Sigmoid colon (tissue), 7 donors: ENCODE data around the gene CCDC195. TPM values are rescaled to one million over a fixed set of nuclear protein-coding genes. Genes with fewer than 3 reads are reported as not detected.

ENCODE experiments used
- DNase-seq: peaks from one replicate; pipeline ENCODE4 v3.0.0-alpha.2; 2019
- H3K27ac ChIP-seq, 4 donors: fragments of 200-600 bp; sonication (generic); one replicate each; pipeline ENCODE4 v1.5.1; 2016 to 2019; ENCODE audit warnings: mild to moderate bottlenecking in 1 of 4
- H3K27me3 ChIP-seq, 3 donors: fragments of 200-600 bp; sonication (generic); one replicate each; pipeline ENCODE4 v1.5.1; 2019; ENCODE audit warnings: mild to moderate bottlenecking in 1 of 3
- H3K36me3 ChIP-seq, 4 donors: fragments of 200-600 bp; sonication (generic); one replicate each; pipeline ENCODE4 v1.5.1; 2016 to 2019
- H3K4me1 ChIP-seq, 4 donors: fragments of 200-600 bp; sonication (generic); one replicate each; pipeline ENCODE4 v1.5.1; 2017 to 2019
- H3K4me3 ChIP-seq, 4 donors: fragments of 200-600 bp; sonication (generic); one replicate each; pipeline ENCODE4 v1.5.1; 2017 to 2019; ENCODE audit warnings: mild to moderate bottlenecking in 2 of 4, moderate library complexity in 1 of 4
- H3K9me3 ChIP-seq, 4 donors: fragments of 200-600 bp in 3 of 4; sonication (generic) in 3 of 4; one replicate each; pipeline versions ENCODE4 v1.5.1 to v1.6.1; 2013 to 2019
- CTCF ChIP-seq, 4 experiments: fragments of 450-650 bp in 3 of 4; fragments of 200-600 bp in 1 of 4; IDR thresholded peaks; one replicate each; pipeline ENCODE4 v1.5.1; 2016 to 2019; ENCODE audit warnings: antibody characterized with exemption in 4 of 4, mild to moderate bottlenecking in 3 of 4, moderate library complexity in 2 of 4
- EP300 ChIP-seq, 4 donors: sonication (generic); formaldehyde crosslinking; IDR thresholded peaks; one replicate each; pipeline ENCODE4 v1.6.1; 2017; ENCODE audit warnings: antibody characterized with exemption in 4 of 4
- POLR2A ChIP-seq, 2 donors: fragments of 450-650 bp; IDR thresholded peaks; one replicate each; pipeline ENCODE4 v1.6.1; 2016; ENCODE audit warnings: antibody characterized with exemption in 2 of 2, mild to moderate bottlenecking in 2 of 2, moderate library complexity in 2 of 2
- POLR2AphosphoS5 ChIP-seq, 4 donors: sonication (generic); formaldehyde crosslinking; IDR thresholded peaks; one replicate each; pipeline ENCODE4 v1.6.1; 2017; ENCODE audit warnings: antibody characterized with exemption in 4 of 4
- WGBS, 2 donors: extraction: QIAGEN DNeasy Blood & Tissue Kit; methylation state at CpG; one replicate each; pipeline ENCODE4 v1.1.7; 2013; 5-methylcytosine and 5-hydroxymethylcytosine counted together
- intact Hi-C: fragments of 100-400 bp; cut with DNase I; formaldehyde crosslinking; loops from one replicate; pipeline ENCODE4 v1.15.1; 2023
- polyA plus RNA-seq, 3 donors: library from polyadenylated mRNA; stranded (reverse); fragments of 200-250 nt; gene quantifications; one replicate each; pipeline ENCODE4 v1.2.3, GENCODE V29; 2013
- total RNA-seq, 4 donors: library from RNA; depleted of rRNA; stranded (reverse); fragments of >200 nt; gene quantifications; one replicate each; pipeline ENCODE4 v1.1.0, GENCODE V29; 2016
- donor health status: healthy with polysubstance abuse.
- donor health status: Bipolar disorder and iron deficiency.
- donor health status: healthy.

Gene CCDC195
- total and polyA plus RNA-seq, 7 donors, result not detected

GRCh38 chr2:224671731-224672130 is 44.4 kb downstream of the CCDC195 start:
- DNase-seq, result no peak
- intact Hi-C loops, result no loop called here
- no peaks in the 10 kb centered on the region for H3K36me3 ChIP-seq
- no peak overlapping the region for H3K4me3 ChIP-seq
- WGBS, 2 donors, result 77 to 87% methylated on average over 1 of the region's 1 CpG
- no peak overlapping the region for H3K27ac ChIP-seq
- no peak for TF ChIP-seq POLR2A (IDR thresholded peaks at IDR 0.05)
- TF ChIP-seq CTCF (IDR thresholded peaks at IDR 0.05), result no peak
- TF ChIP-seq POLR2AphosphoS5 (IDR thresholded peaks at IDR 0.05), result no peak
- no peak for TF ChIP-seq EP300 (IDR thresholded peaks at IDR 0.05)
- no peaks in the 10 kb centered on the region for H3K4me1 ChIP-seq
- no peaks in the 10 kb centered on the region for H3K9me3 ChIP-seq
- no peaks in the 10 kb centered on the region for H3K27me3 ChIP-seq

DNA sequence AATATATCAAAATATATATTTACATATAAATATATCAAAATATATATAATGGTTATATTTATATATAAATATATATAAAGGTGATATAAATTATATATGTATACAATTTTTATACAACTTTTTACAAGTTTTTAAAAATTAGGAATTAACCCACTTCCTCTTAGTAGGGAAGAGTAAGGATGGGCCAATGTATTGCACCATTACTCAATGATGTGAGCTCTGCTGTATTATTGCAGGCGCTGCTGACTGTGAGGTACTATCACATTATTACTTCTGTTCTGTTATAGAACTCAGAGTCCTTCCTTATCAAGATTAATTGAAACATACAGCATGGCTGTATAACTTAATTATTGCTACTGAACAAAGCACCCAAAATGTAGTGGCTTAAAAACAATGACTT is 46.0 kb downstream of the CCDC195 start:
- Histone ChIP-seq H3K36me3 (no peaks in the 10 kb centered on the region), H3K9me3 (no peaks in the 10 kb centered on the region), H3K4me1 (no peaks in the 10 kb centered on the region), H3K27ac (no peak overlapping the region), H3K27me3 (no peaks in the 10 kb centered on the region), H3K4me3 (no peak overlapping the region)
- TF ChIP-seq POLR2AphosphoS5 (IDR thresholded peaks at IDR 0.05), result no peak
- no peak for TF ChIP-seq POLR2A (IDR thresholded peaks at IDR 0.05)
- TF ChIP-seq EP300 (IDR thresholded peaks at IDR 0.05), result no peak
- no peak for TF ChIP-seq CTCF (IDR thresholded peaks at IDR 0.05)
- intact Hi-C loops, result no loop called here
- 75 to 90% methylated on average over 1 of the region's 1 CpG for WGBS, 2 donors
- DNase-seq, result no peak

- WGBS, 2 donors, result 96 to 98% methylated on average over 1 of the region's 1 CpG
- intact Hi-C loops, result no loop called here
- Histone ChIP-seq H3K27me3 (no peaks in the 10 kb centered on the region), H3K4me3 (no peak overlapping the region), H3K36me3 (no peaks in the 10 kb centered on the region), H3K4me1 (no peaks in the 10 kb centered on the region), H3K9me3 (no peaks in the 10 kb centered on the region), H3K27ac (no peak overlapping the region)
- TF ChIP-seq EP300 (IDR thresholded peaks at IDR 0.05), result no peak
- TF ChIP-seq POLR2AphosphoS5 (IDR thresholded peaks at IDR 0.05), result no peak
- TF ChIP-seq CTCF (IDR thresholded peaks at IDR 0.05), result no peak
- DNase-seq, result no peak
Measured at GRCh38 chr2:224669449-224669848, 46.7 kb downstream of the CCDC195 start.

DNA sequence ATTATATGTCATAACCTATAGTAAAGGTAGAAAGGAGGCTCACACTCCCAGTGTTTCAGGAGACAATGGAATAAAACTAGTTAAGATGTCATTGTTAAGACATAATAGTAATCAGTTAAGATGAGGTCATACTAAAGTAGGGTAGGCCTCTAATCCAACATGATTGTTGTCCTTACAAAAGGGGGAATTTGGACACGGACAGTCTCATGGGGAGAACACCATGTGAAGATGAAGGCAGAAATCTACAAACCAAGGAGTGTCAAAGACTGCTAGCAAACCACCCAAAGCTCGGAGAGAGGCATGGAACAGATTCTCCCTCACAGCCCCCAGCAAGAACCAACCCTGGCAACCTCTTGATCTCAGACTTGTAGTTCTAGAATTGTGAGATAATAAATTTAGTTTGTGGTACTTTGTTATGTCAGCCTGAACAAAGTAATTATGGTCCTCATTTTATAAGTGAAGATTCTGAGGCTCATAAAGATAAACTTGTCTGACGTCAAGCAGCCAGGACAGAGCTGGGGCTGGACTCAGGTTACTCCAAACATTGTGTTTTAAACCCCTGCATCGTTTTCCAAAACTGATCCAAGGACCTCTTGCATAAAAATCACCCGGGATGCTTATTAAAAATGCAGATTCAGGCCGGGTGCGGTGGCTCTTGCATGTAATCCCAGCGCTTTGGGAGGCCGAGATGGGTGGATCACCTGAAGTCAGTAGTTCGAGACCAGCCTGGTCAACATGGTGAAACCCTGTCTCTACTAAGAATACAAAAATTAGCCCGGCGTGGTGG is 47.8 kb downstream of the CCDC195 start:
- H3K4me1 ChIP-seq, result no peaks in the 10 kb centered on the region
- TF ChIP-seq CTCF (IDR thresholded peaks at IDR 0.05) (no peak), POLR2A (IDR thresholded peaks at IDR 0.05) (no peak), POLR2AphosphoS5 (IDR thresholded peaks at IDR 0.05) (no peak), EP300 (IDR thresholded peaks at IDR 0.05) (no peak)
- H3K27ac ChIP-seq, result no peak overlapping the region
- DNase-seq, result no peak
- WGBS, 2 donors, result 79 to 86% methylated on average over 12 of the region's 12 CpGs
- H3K9me3 ChIP-seq, result peaks cover 0 to 2% (median 0%) of the 10 kb centered on the region in 4 donors
- intact Hi-C loops, result no loop called here
- H3K27me3 ChIP-seq, result no peaks in the 10 kb centered on the region
- no peaks in the 10 kb centered on the region for H3K36me3 ChIP-seq
- H3K4me3 ChIP-seq, result no peak overlapping the region
